Eye (tissue), 1 donor: Measurements from ENCODE around the gene KLF7.
"Not testable (repeated sequence)": the region's sequence is repeated elsewhere in the genome, so short reads cannot be mapped to it uniquely, and the experiment has no call there.

Experiments used
- DNase-seq: peaks from one replicate; pipeline ENCODE4 v3.0.0-alpha.2; 2015

KLF7 gene

DNA sequence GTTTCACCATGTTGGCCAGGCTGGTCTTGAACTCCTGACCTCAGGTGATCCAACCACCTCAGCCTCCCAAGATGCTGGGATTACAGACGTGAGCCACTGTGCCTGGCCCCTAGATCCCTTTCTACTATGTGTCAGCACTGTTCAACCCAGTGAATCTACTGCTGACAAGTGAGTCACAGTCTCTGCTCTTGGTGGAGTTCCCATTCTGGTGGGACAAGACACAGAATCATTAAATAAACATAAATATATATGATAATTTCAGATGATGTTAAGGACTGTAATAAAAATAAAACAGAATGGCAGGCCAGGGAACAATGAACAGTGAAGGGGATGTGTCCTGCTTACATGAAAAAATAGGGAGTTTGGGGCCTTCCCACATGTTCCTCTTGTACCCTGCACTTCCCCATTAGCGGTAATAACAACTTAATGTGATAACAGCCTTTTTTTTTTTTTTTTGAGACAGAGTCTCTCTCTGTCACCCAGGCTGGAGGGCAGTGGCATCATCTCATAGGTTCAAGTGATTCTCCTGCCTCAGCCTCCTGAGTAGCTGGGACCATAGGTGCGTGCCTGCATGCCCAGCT is 114.3 kb downstream of the KLF7 start:
- DNase-seq: no peak

DNA sequence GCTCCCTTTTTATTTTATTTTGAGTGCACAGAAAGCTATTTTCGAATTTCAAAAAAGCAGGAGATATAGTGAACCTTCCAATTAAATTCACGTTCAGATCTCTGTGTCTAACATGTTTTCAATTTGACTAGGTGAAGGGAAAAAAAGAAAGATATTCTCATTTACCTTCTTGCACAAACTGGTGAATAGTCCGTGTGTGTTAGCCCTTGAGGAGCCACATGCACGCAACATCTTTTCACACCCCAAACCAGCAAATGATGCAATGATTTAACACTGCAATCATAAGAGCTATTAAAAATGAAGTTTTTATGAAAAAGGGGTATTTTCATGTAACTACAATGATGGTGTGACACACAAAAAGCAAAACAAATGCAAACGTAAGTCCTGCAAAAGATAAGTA is 116.6 kb downstream of the KLF7 start:
- DNase-seq: no peak

DNA sequence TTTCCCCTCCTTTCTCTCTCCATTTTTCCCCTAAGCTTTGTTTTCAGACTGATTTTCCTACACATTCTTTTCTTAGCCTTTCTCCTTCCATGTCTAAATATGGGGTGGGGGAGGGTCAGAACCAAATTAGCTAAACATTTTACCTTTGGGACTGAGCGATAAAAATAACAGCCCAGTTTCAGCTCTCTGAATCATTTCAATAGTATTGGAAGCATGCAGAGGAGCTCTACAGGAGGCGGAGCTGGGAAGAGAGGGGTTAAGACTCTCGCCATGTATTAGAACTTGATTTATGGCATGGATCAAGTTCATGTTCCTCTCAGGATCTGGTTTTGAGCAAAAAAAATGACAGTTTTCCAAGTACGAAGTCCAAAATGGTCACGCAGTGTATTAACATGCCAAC is 117.3 kb downstream of the KLF7 start:
- no peak for DNase-seq

DNA sequence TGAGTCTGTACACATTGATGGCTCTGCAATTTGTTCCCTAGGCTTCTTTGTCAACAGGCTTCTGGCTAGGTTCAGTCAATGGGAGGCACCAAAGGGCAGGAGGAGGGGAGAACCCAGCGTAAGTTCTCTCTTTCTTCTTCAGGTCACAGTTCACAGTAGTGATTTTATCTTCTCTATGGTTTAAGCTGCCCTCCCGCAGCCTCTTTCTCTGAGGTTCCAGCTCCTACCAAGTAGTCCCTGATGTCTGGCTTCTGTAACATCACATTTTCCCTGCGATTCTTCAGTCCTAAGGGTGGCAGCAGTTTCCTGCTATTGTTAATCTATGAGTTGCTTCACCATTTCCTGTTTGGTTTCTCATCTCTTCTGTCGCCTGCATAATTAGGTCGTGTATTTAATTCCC is 119.0 kb downstream of the KLF7 start:
- DNase-seq: no peak

DNA sequence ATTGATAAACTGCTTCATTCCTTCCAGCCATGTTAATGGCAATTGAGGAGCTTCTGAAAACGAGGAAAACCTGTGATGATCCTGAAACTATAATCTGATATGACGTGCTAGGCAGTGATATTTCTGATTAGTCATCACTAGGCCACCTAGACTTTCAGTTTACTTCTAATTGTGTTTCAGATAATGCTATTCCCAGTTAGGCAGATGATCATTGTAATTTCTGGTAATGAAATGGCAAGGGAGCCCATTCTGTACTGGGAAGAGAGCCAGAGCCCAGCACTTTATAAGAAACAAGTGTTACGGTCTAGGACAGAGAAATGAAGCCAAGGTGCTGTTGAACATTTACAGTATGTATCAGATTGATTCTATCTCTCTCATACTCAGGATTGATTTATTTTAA is 120.2 kb downstream of the KLF7 start:
- DNase-seq: no peak

DNA sequence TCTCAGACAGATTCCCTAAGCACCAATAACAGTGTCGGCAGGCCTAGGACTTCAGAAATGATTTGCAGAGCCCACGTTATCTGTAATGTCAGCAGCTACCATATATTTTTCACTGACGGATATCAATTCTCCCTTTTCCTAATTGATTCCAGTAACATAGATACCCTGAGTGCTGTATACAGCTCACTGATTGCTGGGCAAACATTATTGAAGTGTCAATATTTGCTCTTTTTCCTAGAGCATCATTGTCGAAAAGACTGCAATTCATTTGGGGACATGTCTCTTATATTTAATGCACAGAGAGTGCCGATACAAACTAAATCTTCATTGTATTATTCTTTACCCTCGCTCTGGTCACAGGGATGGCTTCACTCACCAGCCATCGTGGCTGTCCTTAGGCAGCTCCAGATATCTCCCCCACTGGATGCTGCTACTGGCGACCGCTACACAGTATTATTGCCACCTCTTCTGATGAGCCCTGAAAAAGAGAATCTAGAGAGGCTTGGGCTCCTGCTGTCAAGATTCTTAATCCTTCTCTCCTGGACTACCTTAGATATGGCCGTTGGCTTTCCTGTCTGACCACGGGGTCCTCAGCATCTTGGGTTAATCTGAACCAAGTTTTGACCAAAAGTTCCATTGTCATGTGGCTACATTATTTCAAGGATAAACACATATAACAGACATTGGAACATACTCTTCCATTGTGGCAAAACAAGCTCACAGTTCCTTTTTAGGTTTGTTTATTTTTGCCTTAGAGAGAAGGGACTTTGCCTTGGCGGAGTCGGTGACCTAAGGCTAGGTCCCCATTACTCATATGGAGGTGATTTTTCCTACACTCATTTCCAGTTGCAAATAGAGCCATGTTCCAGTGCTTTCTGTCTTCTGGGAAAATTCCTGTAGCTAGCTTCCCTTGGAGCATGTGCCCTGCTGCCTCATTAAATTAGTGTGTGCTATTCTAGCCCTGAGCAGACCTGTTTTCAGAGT is 121.1 kb downstream of the KLF7 start:
- no peak for DNase-seq

- DNase-seq: no peak
Measured at GRCh38 chr2:207042841-207043240, 122.9 kb downstream of the KLF7 start.

DNA sequence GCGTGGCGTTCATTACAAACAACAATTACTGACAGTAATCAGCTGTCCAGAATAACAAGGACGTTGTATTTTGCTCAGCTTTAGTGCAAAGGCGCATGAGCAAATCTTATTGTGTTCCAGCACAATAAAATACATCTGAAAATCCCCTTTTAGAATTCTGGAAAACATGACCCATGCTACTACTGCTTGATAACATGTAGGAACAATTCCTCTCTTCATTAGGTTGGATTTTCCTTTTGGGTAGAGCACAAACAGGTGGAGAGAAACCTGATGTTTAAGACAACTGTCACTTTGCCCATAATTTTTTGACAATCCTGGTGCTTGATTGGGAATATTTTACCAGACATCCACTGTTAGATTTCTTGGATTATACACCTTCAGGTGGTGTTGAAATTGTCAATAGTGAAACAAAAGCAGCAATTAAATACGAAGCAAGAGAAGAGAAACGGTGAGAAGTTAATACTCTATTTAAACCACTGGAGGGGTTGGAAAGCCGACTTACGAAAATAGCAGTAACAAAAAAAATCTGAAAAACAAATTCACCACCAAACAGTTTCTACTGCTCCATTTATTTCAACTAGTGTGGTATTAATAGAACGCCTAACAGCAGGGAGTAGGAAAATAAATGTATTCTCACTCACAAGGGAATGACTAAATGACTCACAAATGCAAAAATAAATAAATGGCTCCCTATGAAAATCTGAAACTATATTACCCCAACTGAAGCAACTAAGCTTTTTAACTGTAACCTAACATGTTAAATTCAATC is 123.8 kb downstream of the KLF7 start:
- DNase-seq: no peak

DNA sequence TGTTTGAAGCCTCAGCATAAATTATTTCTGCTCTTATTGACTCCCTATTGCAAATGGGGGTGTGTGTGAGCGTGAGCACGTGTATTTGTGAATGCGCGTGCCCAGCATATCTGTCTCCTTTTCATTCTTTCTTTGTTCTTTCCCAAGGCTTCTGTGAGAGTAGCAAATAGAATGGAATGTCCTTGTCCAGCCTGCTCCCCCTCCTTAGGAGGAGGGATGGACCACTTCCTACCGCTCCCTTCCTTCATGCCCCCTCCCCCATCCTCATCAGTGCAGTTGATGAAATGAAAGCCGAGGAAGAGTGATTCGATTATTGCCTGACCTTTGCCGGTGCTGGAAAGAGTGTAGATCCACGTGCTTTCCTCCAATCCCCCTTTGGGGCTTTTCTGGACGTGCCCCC is 124.5 kb downstream of the KLF7 start:
- DNase-seq: peak; percentile 45

DNA sequence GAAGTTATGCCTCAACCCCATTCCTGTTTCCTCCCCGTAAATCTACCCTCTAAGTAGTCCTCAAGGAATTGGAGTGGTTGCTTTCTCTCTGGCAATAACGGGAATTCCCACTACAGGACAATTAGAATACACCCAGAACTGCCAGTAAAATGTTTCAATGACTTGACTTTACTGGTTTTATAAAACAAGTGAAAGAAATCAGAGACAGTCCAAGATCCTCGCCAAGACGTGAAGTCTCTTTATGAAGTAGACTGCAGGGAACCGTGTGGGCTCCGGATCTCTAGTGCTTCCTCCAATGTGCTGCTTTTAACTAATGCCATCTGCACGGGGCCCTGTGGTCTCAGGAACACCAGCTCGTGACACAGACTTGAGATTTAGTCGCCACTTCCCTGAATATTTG is 125.1 kb downstream of the KLF7 start:
- no peak for DNase-seq

DNA sequence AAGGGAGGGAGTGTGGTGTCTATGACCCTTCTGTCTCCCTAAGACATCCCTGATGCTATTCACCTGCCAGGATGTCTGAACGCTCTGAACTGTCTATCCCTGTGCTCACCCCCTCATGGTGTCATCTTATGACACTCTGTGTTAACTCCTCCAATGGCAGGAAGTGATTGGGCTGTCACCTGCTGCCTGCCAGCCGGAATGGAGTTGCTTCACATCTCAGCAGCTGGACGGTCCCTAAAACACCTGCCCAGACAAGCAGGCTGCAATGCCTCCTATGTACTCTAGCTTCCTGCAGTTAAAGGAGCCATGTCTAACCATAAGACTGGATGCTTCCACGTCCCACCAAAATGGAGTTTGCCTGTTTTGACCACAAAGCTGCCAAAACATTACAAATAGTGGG is 126.5 kb downstream of the KLF7 start:
- DNase-seq: no peak

- DNase-seq: no peak
Measured at GRCh38 chr2:207038299-207038698, 127.4 kb downstream of the KLF7 start.

GRCh38 chr2:207037896-207038295 is 127.9 kb downstream of the KLF7 start:
- DNase-seq: no peak

DNA sequence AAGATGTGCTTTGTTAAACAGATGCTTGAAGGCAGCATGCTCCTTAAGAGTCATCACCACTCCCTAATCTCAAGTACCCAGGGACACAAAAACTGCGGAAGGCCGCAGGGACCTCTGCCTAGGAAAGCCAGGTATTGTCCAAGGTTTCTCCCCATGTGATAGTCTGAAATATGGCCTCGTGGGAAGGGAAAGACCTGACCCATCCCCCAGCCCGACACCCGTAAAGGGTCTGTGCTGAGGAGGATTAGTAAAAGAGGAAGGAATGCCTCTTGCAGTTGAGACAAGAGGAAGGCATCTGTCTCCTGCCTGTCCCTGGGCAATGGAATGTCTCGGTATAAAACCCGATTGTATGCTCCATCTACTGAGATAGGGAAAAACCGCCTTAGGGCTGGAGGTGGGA is 128.7 kb downstream of the KLF7 start:
- DNase-seq: not testable (repeated sequence)

DNA sequence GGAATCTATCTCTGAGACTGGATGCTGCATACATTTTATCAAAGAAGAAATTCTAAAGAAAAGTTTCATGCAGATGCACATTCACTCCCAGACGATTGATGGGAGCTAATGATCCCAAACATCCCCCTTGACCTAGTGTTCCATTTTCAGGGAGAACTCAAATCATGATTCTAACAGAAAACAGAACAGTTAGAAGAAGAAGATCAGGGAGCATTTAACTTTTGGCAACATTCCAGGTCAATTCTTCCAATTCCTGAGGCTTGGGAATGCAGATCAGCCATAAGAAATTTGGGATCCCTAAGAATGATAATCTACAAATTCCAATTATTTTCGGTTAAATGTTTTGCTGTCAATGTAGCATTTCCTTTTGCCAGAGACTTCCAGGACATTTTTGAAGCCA is 129.9 kb downstream of the KLF7 start:
- no peak for DNase-seq

- DNase-seq: no peak
Measured at GRCh38 chr2:207032490-207032889, 133.3 kb downstream of the KLF7 start.
